ENCODE data around the gene VEPH1.

Gene VEPH1

GRCh38 chr3:157336252-157337009 lies 166.8 kb downstream of the VEPH1 start:
- TF ChIP-seq CTCF (IDR thresholded peaks at IDR 0.05; ENCODE audit: low read depth, low read length), result no peak
- DNase-seq (ENCODE audit: low read depth in 2 of 2), result no peak
- no peak overlapping the region for H3K4me3 ChIP-seq (replicated peaks in 1 of 2; ENCODE audit: low read depth in 2 of 2, low read length in 2 of 2)

- DNase-seq (ENCODE audit: low read depth in 2 of 2), result peak; percentile 72 to 83
- no peak for TF ChIP-seq CTCF (IDR thresholded peaks at IDR 0.05; ENCODE audit: low read depth, low read length)
- H3K4me3 ChIP-seq (replicated peaks in 1 of 2; ENCODE audit: low read depth in 2 of 2, low read length in 2 of 2), result no peak overlapping the region
These were observed 167.8 kb downstream of the VEPH1 start for GRCh38 chr3:157335233-157336076.

GRCh38 chr3:157333551-157333991 lies 169.6 kb downstream of the VEPH1 start:
- TF ChIP-seq CTCF (IDR thresholded peaks at IDR 0.05; ENCODE audit: low read depth, low read length), result no peak
- H3K4me3 ChIP-seq (replicated peaks in 1 of 2; ENCODE audit: low read depth in 2 of 2, low read length in 2 of 2), result no peak overlapping the region
- peak in 1 of 2 donors; percentile 68 for DNase-seq (ENCODE audit: low read depth in 2 of 2)

DNA sequence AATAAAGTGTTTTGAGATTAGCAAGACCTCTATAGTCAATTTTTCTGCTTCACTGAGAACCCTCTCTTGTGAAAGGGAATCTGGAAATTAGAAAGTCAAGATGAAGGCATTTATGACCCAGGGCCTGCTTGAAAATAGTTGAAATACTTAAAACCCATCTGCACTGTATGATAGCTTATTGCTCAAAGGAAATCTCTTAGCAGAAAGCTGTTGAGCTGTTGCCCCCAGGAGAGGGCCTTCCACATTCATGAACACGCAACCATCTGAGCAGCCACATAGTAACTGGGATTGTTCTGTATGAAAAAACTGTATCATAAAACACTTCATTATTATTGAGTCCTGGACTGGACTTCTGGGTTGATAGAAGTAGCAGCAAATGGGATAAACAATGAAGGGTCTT lies 173.0 kb downstream of the VEPH1 start:
- peak in 1 of 2 donors; percentile 40 for DNase-seq (ENCODE audit: low read depth in 2 of 2)
- TF ChIP-seq CTCF (IDR thresholded peaks at IDR 0.05; ENCODE audit: low read depth, low read length), result no peak
- no peak overlapping the region for H3K4me3 ChIP-seq (replicated peaks in 1 of 2; ENCODE audit: low read depth in 2 of 2, low read length in 2 of 2)

DNA sequence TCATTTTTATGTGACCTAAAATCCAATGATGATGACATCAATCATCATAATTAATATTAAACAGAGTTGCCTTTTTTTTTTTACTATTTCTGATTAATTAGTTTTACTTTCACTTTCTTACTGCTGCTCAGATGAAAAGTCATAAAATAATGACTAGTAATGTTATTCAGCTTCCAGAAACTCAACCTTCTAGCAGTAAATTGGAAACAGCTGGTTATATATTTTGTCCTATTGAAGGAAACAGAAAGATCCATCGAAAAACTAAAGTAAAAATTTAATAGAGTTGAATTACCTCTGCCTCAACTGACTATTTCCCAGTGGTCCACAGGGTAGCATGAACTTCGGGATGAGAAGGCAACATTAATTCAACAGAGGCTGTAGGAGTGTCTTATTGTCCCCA lies 173.7 kb downstream of the VEPH1 start:
- no peak for TF ChIP-seq CTCF (IDR thresholded peaks at IDR 0.05; ENCODE audit: low read depth, low read length)
- no peak overlapping the region for H3K4me3 ChIP-seq (replicated peaks in 1 of 2; ENCODE audit: low read depth in 2 of 2, low read length in 2 of 2)
- no peak for DNase-seq (ENCODE audit: low read depth in 2 of 2)

- no peak overlapping the region for H3K4me3 ChIP-seq (replicated peaks in 1 of 2; ENCODE audit: low read depth in 2 of 2, low read length in 2 of 2)
- no peak for DNase-seq (ENCODE audit: low read depth in 2 of 2)
- TF ChIP-seq CTCF (IDR thresholded peaks at IDR 0.05; ENCODE audit: low read depth, low read length), result no peak
These were observed 175.4 kb downstream of the VEPH1 start for GRCh38 chr3:157327837-157328236.
